Endothelial cell of umbilical vein (primary cell): ENCODE measurements around the gene SIGLECL1.

Source experiments
- CTCF ChIP-seq, 2 donors: IDR thresholded peaks; 1 replicate in 1 of 2; 2 replicates in 1 of 2; pipeline ENCODE4 v1.5.1; 2011; ENCODE audit warnings: low read length in 2 of 2, mild to moderate bottlenecking in 2 of 2, moderate library complexity in 2 of 2, control low read depth in 1 of 2, inconsistent platforms in 1 of 2, low read depth in 1 of 2; ENCODE audit not compliant: insufficient read depth in 1 of 2; ENCODE audit errors: extremely low read depth in 1 of 2
- EZH2 ChIP-seq: IDR thresholded peaks from 2 replicates; pipeline ENCODE4 v1.6.1; 2012; ENCODE audit warnings: borderline replicate concordance, low read depth, mild to moderate bottlenecking, moderate library complexity, low read length, inconsistent platforms; ENCODE audit not compliant: severe bottlenecking
- MYC ChIP-seq: IDR thresholded peaks from one replicate; pipeline ENCODE4 v1.6.1; 2011; ENCODE audit warnings: mild to moderate bottlenecking, low read depth, low read length
- POLR2AphosphoS5 ChIP-seq: IDR thresholded peaks from 2 replicates; pipeline ENCODE4 v1.6.1; 2012; ENCODE audit warnings: low read depth, mild to moderate bottlenecking, control low read depth, low read length, moderate library complexity; ENCODE audit not compliant: insufficient read depth

- TF ChIP-seq EZH2 (no peak), CTCF (IDR thresholded peaks at IDR 0.05; ENCODE audit: extremely low read depth in 1 of 2, insufficient read depth in 1 of 2, low read depth in 1 of 2, low read length in 2 of 2) (no peak), POLR2AphosphoS5 (no peak), MYC (no peak)
These were observed 2.8 kb upstream of the SIGLECL1 start for GRCh38 chr19:51247972-51248590.
